SKM-1 treated with dmso at 0.1 percent for 144 hours (cell line): Measurements from ENCODE around the gene SH2D5.
A peak's percentile ranks its signal among the peaks of the same experiment; 100 is the strongest.

Experiments used
- DNase-seq: peaks from one replicate; lab custom pipeline; 2025; ENCODE audit not compliant: unreplicated experiment; lab: John Stamatoyannopoulos, UW

SH2D5 gene

DNA sequence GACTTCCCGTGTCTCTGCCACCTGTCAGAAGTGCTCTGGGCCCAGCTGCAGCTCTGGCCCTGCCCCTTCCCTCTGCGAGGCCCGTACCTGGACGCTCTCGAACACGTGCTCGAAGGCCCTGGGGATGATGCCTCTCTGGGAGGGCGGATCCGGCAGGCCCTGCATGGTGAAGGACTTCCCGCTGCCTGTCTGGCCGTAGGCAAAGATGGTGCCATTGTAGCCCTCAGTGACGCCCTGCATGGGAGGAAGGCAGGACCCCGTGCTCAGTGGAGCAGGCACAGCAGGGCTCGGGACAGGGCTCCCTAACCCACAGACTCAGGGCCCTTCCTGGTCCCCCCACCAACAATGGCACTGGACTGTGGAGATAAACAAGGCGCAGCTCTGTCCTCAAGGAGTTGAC lies 17.1 kb downstream of the SH2D5 start:
- DNase-seq, result no peak

DNA sequence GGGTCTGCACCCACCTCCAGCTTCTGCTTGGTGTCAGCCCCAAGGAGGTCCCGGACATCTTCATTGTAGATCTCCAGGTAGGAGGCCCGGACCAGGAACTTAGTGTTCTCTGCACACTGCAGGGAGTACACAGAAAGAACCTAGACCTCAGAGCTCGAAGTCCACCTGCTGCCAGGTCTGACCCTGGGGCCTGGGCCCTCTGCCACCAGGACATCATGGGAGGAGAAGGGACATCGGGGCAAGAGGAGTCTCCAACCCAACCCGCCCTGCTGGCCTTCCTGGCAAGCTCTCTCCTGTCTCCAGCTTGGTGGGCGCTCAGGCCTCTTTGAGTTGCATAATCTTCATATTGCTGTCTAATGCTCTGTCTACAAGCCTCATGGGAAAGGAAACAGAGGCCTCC lies 19.1 kb downstream of the SH2D5 start:
- no peak for DNase-seq

DNA sequence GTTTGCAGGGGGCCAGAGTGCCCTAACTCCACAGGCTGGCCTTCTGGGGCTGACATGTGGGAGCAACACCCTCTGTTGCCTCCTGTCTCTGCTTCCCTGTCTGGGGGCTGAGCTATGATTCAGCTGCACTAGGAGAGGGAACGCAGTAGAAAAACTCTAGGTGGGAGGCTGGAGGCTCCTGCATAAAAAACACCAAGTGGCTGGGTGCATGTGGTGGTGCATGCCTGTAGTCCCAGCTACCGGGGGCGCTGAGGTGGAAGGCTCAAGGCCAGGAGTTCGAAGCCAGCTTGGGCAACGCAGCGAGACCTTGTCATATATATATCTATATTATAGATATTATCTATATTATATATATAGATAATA lies 20.3 kb downstream of the SH2D5 start:
- DNase-seq, result no peak

DNA sequence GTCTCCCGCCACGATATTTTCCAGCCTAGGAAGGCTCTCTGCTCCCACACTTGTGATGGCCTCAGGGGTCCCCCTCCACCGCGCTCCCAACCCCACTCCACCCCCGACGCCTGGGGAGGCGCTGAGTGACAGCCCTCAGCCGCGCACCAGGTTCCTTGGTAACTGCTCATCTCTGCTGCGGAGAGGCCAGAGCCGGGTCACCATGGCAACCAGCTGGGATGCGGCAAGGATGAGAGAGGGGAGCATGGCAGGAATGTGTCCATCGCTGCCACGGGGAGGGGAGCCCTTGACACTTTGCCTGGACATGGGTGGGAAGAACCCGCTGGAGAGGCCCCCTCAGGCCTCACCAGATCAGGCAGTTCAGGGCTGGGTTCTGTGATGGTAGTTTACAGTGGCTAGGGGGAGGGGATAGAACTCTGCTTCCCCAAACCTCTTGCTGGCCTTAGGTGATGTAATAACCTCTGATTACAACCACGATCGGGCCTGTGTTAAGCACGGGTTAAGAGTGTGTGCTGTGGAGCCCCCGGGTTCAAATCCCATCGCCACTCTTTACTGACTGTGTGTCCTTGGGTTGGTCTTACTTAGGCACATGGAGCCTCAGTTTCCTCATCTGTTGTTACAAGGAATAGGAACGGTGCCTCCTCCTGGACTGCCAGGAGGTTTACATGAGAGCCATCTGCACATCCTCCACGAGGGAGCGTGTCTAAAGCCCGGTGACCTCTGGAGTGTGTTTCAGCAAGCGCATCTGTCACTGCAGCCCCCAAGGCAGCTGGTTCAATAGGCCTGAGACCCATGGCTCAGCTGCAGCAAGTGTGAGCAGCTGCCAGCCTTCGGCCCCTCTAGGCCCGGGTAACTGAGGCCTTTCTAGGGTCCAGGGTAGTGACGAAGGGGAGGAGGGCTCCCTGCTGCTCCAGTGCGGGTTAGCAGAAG lies 21.0 kb downstream of the SH2D5 start:
- peak; percentile 60 for DNase-seq

DNA sequence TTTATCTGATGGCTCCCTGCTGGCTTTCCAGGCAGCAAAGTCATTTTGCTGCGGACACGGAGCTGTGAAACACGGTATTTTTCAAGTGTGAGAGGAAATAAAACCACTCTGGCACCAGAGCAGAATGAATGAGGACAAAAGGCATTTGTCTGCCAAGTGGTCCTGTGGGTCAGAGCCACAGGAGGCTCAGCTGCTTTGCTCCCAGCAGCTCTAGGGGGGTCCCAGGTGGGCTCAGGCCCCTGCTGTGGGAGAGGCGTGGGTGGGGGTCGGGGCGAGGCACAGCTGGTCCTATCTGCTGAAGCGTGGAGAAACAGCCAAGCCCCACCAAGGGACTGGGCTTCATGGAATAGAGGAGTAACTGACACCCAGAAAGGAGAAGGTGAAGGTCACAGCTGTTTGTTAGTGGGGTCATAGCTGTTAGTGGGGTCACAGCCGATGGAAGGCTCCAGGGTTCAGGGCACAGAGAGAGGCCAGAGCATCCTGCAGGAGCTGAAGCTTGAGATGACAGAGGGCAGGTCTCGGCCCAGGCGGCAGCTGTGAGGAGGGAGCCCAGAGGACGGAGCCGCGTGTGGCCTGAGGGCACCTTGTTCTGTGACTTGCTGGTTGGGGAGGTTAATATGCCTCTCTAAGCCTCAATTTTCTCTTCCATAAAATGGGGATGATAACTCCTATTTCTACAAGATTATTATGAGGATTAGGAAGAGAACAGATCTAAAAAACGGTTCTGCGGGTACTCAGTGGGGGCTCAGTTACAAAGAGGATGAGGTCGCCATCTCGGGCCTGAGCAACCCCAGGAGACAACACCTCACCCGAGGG lies 21.8 kb downstream of the SH2D5 start:
- DNase-seq, result no peak

DNA sequence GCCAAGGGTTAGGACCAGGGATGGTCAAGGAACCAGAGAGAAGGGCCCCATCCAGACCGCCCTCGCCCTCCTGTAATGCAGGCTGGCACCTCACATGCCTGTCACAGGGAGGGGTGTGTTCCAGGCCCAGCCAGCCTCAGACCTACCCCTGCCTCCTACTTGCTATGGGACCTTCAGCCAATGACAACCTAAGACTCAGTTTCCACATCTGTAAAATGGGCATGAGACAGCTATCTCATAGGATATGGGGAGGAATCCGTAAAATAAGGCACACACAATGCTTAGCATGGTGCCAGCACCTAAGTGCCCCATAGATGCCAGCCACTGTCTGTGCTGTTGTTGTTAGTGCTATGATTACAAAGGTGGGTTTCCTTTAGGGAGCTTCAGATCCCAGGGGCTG lies 22.6 kb downstream of the SH2D5 start:
- DNase-seq, result no peak

DNA sequence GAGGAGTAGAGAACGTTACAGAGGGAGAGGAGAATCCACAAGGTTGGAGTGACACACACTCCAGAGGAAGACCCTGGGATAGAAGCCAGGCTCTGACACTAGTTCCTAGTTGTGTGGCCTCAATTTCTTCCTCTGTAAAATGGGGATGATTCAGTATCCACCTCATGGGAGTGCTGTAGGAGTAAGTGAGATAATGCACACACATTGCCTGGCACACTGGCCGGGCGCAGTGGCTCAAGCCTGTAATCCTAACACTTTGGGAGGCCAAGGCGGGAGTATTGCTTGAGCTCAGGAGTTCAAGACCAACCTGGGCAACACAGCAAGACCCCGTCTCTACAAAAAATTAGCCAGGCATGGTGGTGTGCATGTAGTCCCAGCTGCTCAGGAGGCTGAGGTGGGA lies 23.6 kb downstream of the SH2D5 start:
- no peak for DNase-seq

DNA sequence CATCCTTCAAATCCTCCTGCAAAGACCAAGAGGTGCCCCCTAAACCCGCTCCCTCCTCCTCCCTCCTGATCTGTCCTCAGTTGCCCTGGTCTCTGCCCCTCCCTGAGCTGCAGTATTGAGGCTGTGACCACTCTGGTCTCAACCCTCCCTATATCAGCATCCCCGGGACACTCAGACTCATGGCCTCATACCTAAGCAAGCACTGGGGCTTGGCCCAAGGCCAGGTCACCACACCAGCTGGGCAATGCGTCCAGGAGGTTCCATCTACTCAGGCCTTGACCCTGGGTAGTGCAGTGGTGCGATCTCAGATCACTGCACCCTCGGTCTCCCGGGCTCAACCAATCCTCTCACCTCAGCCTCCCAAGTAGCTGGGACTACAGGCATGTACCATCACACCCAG lies 24.4 kb downstream of the SH2D5 start:
- DNase-seq, result no peak

DNA sequence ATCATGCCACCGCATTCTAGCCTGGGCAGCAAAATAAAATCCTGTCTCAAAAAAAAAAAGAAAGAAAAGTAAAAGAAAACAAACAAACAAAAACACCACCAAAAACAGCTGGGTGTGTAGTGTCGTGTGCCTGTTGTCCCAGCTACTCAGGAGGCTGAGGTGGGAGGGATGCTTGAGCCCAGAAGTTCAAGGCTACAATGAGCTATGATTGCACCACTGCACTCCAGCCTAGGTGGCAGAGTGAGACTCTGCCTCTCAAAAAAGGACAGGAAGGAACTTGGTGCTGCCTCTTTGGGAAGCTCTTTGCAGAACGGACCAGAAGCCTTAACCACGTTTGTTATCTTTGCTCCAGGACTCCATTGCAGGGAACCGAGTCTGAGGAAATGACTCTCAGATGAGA lies 25.7 kb downstream of the SH2D5 start:
- no peak for DNase-seq

DNA sequence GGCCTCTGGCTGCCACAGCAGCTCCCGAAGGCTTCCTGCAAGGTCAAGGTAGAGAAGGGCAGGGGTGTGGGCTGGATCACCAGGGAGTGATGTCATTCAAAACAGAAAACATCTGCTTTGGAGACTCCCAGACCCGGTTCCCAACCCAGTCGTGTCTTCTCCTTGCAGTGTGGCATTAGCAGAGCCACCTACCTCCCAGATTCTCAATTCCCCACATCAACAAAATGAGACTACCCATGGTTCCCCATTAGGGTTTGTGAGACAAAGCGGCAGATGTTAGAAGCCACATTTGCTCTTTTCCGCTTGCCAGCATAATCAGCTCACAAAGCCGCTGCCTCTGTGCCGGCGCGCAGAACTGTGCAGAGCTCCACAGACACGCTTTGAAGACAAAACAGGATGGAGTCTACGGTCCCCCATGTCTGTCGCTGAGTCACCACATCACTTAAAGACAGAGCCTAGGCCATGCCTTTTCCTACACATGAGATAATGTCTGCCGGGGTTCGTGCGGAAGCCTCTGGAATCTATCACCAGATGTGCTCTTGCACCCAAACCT lies 27.2 kb downstream of the SH2D5 start:
- no peak for DNase-seq

DNA sequence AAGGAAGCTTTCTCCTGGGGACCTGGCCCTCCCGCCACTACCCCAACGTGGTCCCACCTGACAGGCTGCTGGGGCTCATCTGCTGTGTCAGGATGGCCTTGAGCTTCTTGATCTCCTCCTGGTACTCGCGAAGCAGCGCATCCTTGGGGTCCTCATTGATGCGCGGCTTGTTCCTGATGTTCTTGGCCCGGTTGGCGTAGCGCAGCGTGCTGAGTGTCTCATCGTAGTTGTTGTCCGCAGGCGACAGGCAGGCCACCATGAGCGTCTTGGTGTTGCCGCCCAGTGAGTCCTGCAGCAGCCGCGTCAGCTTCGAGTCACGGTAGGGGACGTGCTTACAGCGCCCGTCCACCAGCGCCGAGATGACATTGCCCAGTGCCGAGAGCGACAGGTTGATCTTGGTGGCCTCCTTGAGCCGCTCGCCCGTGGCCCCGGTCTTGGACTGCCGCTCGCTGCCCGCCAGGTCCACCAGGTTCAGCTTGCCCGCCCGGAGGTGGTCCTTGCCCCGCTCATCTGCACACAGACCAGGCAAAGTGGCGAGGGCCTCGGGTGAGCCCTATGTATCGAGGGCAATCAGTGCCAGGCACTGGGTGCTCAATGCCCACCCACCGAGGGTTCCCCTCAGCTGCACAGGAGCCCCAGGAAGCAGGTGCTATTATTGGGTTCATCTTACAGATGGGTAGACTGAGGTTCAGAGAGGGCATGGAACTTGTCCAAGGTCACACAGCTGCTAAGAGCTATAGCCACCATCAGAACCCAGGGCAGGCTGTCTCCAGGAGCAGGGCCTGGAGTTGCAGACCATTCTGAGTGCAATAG lies 27.9 kb downstream of the SH2D5 start:
- no peak for DNase-seq

DNA sequence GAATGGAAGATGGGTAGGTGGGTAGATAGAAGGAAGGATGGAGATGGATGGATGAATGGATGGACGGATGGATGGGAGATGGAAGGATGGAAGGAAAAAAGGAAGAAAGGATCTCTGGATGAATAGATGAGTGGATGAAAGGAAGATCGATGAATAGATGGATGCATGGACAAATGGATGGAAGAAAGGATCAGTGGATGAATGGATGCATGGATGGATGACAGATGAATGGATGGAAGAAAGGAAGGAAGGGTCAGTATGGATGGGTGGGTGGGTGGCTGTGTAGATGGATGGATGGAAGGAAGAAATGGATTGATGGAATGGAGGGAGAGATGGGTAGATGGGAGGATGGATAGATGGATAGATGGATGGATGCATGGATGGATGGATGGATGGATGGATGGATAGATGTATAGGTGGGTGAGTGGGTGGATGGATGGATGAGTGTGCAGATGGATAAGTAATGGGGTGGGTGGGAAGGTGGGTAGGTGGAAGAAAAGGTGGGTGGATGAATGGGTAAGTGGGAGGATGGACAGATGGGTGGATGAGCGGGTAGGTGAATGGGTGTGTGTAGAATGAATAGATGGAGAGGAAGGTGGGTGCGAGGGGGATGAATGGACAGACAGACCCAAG lies 29.3 kb downstream of the SH2D5 start:
- DNase-seq, result no peak

DNA sequence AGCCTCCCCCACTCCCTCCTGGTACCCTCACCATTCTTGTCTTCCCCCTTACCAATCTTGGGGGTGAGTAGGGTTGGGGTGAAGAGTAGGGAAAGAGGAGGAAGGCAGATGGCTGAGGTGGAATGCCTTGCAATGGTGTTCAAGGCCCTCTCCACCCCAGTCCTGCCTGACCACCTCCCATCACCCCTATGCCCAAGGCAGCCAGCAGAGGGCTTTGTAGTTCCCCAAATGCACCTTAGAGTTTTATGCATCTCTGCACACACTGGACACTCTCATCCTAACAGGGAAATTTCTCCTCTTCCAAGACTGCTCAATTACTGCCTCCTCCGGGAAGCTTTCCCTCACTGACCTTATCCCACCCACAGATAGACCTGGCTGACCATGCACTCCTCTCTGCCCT lies 30.1 kb downstream of the SH2D5 start:
- DNase-seq, result peak; percentile 14

DNA sequence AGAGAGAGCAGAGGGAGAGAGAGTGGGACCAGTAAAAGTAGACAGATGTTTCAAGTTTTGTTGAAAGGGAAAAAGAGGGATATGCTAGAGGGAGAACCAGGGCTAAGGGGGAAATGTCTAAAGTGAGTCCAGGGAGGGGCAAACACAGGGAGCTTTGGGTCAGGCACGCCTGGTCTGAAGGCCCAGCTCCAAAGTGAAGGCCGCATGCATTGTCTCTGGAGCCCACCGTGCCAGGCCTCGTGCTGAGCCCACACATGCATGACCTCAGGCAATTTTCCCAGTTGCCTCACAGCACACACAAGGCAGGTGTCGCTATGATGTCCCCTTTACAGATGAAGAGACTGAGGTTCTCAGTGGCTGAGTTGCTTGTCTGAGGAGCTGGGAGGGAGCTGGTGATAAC lies 30.7 kb downstream of the SH2D5 start:
- DNase-seq, result no peak

DNA sequence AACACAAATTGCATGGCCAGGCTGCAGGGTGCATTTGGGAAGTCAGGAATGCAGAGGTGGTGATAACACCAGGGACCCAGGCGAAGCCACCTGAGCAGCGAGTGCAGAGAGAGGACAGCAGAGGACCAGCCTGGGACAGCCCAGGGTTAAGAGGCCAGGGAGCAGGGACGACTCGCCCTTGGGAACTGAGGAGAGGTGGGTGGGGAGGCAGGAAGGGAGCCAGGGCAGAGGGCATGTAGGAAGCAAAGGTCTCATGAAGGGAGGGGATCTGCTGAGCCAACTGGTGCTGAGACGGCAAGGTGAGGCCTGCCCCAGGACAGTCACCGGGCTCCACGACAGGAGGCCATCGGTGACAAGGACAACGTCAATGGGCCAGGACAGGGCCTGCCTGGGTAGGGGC lies 31.1 kb downstream of the SH2D5 start:
- no peak for DNase-seq

DNA sequence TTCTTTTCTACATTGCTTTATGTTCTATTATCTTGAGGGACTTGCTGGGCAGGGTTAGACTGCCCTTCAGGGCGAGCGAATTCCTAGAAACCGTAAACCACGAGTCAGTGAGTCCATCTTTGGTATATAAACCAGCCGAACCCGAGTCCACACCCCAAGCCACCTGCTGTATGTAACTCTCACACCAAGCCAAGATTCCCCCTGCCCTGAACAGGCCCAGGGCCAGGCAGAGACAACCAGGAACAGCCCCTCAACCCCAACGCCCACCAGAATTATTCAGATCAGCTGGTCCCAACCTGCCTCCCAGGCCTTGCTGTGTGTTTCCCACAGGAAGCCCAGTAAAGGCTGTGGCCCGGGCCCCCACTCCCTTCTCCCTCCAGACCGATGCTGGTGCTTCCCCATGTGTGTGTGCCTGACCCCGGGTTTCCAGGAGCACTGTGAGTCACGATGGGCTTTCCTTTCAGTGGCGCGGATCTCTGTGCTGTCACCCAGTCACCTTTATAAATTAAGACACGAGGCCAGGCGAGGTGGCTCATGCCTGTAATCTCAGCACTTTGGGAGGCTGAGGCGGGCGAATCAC lies 31.8 kb downstream of the SH2D5 start:
- no peak for DNase-seq

DNA sequence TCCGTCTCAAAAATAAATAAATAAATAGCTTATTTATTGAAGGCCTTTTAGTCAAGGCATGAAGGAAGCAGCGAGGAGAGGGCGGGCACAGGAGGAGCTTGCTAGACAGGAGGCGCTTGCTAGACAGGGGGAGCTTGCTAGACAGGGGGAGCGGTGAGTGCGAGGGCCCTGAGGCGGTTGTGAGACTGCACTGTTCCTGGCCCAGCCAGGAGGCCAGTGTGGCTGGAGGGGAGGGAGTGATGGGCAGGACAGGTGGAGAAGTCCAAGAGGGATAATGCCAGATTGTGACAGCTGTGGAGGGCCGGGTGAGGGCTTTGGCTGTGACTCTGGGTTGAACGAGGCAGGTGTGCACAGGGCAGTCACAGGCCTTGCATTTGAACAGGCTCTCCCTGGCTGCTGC lies 32.9 kb downstream of the SH2D5 start:
- no peak for DNase-seq

DNA sequence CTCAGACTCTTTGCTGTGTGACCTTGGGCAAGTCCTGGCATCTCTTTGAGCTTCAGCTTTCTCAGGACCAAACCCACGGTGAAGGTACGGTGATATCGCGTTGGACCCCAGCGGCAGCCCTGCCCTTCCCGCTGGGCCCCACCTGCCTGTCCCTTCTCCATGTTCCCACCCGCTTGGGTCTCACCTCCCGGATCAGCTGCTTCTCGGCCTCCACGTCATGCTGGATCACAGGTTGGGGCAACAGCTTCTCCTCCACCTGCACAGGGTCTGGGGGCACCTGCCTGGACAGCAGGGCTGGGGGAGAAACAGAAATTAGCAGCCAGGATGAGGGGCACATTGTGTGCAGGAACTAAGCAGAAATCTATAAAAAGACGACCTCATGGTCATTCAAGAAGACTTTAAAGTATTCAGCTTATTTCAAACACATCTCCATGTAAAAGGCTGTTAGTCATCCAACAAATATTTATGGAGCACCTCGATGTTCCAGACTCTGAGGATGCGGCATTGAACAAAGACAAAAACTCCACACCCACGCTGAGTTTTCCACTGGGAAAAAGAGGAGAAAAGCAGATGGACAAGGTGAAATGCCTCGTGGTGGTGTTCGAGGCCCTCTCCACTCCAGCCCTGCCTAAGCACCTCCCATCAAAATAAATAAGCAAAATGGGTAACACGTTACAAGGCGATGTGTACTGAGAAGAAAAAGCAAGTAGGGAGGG lies 34.1 kb downstream of the SH2D5 start:
- no peak for DNase-seq

DNA sequence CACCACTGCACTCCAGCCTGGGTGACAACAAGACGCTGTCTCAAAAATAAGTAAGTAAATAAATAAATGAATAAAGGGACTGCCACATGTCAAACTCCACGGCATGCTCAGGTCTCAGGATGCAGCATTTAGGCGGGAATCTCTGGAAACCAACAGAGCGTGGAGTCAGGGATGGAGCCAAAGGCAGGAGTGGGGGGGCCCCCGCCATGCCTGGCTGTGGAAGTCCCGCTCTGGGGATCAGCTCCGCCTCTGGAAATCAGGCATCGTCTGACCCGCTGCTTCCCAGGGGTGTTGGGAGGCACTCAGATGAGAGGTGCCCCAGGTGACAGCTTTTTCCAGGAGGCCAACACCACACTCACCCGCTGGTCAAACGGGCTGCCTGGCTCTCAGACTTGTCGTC lies 34.9 kb downstream of the SH2D5 start:
- DNase-seq, result no peak
